Measurements from ENCODE around the gene CDH13. TPM values are rescaled to one million over a fixed set of nuclear protein-coding genes. Genes with fewer than 3 reads are reported as not detected.

Gene CDH13
- total and polyA plus RNA-seq, 3 experiments from 2014 or later = not detected

- H3K36me3 ChIP-seq (ENCODE audit: insufficient read depth, low read length) = no peaks in the 10 kb centered on the region
- H3K27ac ChIP-seq (ENCODE audit: low read depth, low read length) = no peak overlapping the region
- Mint-ChIP-seq H3K9me3 (peaks cover 0 to 3% (median 0%) of the 10 kb centered on the region in 5 donors), H3K27ac (no peak overlapping the region), H3K4me3 (no peak overlapping the region), H3K36me3 (no peaks in the 10 kb centered on the region), H3K4me1 (no peaks in the 10 kb centered on the region), H3K27me3 (peaks cover 0 to 5% of the 10 kb centered on the region in 2 donors)
- H3K4me3 ChIP-seq (ENCODE audit: low read length) = no peak overlapping the region
- H3K27me3 ChIP-seq (ENCODE audit: insufficient read depth, low read length, poor library complexity, severe bottlenecking) = no peaks in the 10 kb centered on the region
- POLR2A ChIA-PET = no interaction called here
- CTCF ChIA-PET = no interaction called here
- no peaks in the 10 kb centered on the region for H3K9me3 ChIP-seq (ENCODE audit: low read length)
- DNase-seq = no peak
- no peaks in the 10 kb centered on the region for H3K4me1 ChIP-seq (ENCODE audit: insufficient read depth, low read length)
Measured at GRCh38 chr16:82793528-82794245, 166.9 kb downstream of the CDH13 start.

GRCh38 chr16:82796047-82796446 lies 169.3 kb downstream of the CDH13 start:
- Mint-ChIP-seq H3K27me3 (no peaks in the 10 kb centered on the region), H3K9me3 (no peaks in the 10 kb centered on the region), H3K4me3 (no peak overlapping the region), H3K4me1 (no peaks in the 10 kb centered on the region), H3K36me3 (no peaks in the 10 kb centered on the region), H3K27ac (peak overlapping the region in 1 of 8 donors; percentile 31)
- no peaks in the 10 kb centered on the region for H3K9me3 ChIP-seq (ENCODE audit: low read length)
- no peak overlapping the region for H3K27ac ChIP-seq (ENCODE audit: low read depth, low read length)
- H3K27me3 ChIP-seq (ENCODE audit: insufficient read depth, low read length, poor library complexity, severe bottlenecking) = no peaks in the 10 kb centered on the region
- no peak overlapping the region for H3K4me3 ChIP-seq (ENCODE audit: low read length)
- no peak for DNase-seq
- ChIA-PET POLR2A (no interaction called here), CTCF (no interaction called here)
- H3K36me3 ChIP-seq (ENCODE audit: insufficient read depth, low read length) = no peaks in the 10 kb centered on the region
- no peaks in the 10 kb centered on the region for H3K4me1 ChIP-seq (ENCODE audit: insufficient read depth, low read length)

- H3K4me1 Mint-ChIP-seq = no peaks in the 10 kb centered on the region
- H3K4me1 ChIP-seq (ENCODE audit: insufficient read depth, low read length) = no peaks in the 10 kb centered on the region
- H3K36me3 ChIP-seq (ENCODE audit: insufficient read depth, low read length) = no peaks in the 10 kb centered on the region
- CTCF ChIA-PET = interaction anchor here (0.8 kb wide), 1 partner anchor 15 kb away, joined by 3 read pairs; no protein-coding TSS in a partner anchor
- no peak overlapping the region for H3K27ac Mint-ChIP-seq
- no peaks in the 10 kb centered on the region for H3K27me3 ChIP-seq (ENCODE audit: insufficient read depth, low read length, poor library complexity, severe bottlenecking)
- H3K27me3 Mint-ChIP-seq = peaks cover 0 to 6% of the 10 kb centered on the region in 2 donors
- POLR2A ChIA-PET = no interaction called here
- DNase-seq = no peak
- H3K36me3 Mint-ChIP-seq = no peaks in the 10 kb centered on the region
- H3K4me3 ChIP-seq (ENCODE audit: low read length) = no peak overlapping the region
- H3K9me3 ChIP-seq (ENCODE audit: low read length) = no peaks in the 10 kb centered on the region
- peaks cover 0 to 3% (median 0%) of the 10 kb centered on the region in 5 donors for H3K9me3 Mint-ChIP-seq
- H3K27ac ChIP-seq (ENCODE audit: low read depth, low read length) = no peak overlapping the region
- H3K4me3 Mint-ChIP-seq = no peak overlapping the region
Measured at GRCh38 chr16:82801361-82801760, 174.6 kb downstream of the CDH13 start.

GRCh38 chr16:82805866-82806265 lies 179.1 kb downstream of the CDH13 start:
- Histone ChIP-seq H3K36me3 (ENCODE audit: insufficient read depth, low read length) (no peaks in the 10 kb centered on the region), H3K4me1 (ENCODE audit: insufficient read depth, low read length) (no peaks in the 10 kb centered on the region), H3K27ac (ENCODE audit: low read depth, low read length) (no peak overlapping the region), H3K27me3 (ENCODE audit: insufficient read depth, low read length, poor library complexity, severe bottlenecking) (no peaks in the 10 kb centered on the region), H3K9me3 (ENCODE audit: low read length) (no peaks in the 10 kb centered on the region), H3K4me3 (ENCODE audit: low read length) (no peak overlapping the region)
- H3K9me3 Mint-ChIP-seq = peaks cover 0 to 3% (median 0%) of the 10 kb centered on the region in 5 donors
- no peaks in the 10 kb centered on the region for H3K4me1 Mint-ChIP-seq
- no peak for DNase-seq
- CTCF ChIA-PET = no interaction called here
- H3K27me3 Mint-ChIP-seq = peaks cover 5 to 6% of the 10 kb centered on the region in 2 donors
- H3K4me3 Mint-ChIP-seq = no peak overlapping the region
- no peak overlapping the region for H3K27ac Mint-ChIP-seq
- POLR2A ChIA-PET = no interaction called here
- no peaks in the 10 kb centered on the region for H3K36me3 Mint-ChIP-seq

GRCh38 chr16:82807311-82807710 lies 180.5 kb downstream of the CDH13 start:
- Mint-ChIP-seq H3K27me3 (peaks cover 0 to 5% of the 10 kb centered on the region in 2 donors), H3K36me3 (no peaks in the 10 kb centered on the region), H3K4me3 (no peak overlapping the region), H3K27ac (no peak overlapping the region), H3K9me3 (peaks cover 0 to 2% (median 0%) of the 10 kb centered on the region in 5 donors), H3K4me1 (no peaks in the 10 kb centered on the region)
- H3K36me3 ChIP-seq (ENCODE audit: insufficient read depth, low read length) = no peaks in the 10 kb centered on the region
- CTCF ChIA-PET = no interaction called here
- H3K4me3 ChIP-seq (ENCODE audit: low read length) = no peak overlapping the region
- no peaks in the 10 kb centered on the region for H3K27me3 ChIP-seq (ENCODE audit: insufficient read depth, low read length, poor library complexity, severe bottlenecking)
- no peaks in the 10 kb centered on the region for H3K9me3 ChIP-seq (ENCODE audit: low read length)
- DNase-seq = no peak
- POLR2A ChIA-PET = no interaction called here
- no peaks in the 10 kb centered on the region for H3K4me1 ChIP-seq (ENCODE audit: insufficient read depth, low read length)
- H3K27ac ChIP-seq (ENCODE audit: low read depth, low read length) = no peak overlapping the region

- Histone ChIP-seq H3K4me3 (ENCODE audit: low read length) (no peak overlapping the region), H3K4me1 (ENCODE audit: insufficient read depth, low read length) (no peaks in the 10 kb centered on the region), H3K36me3 (ENCODE audit: insufficient read depth, low read length) (no peaks in the 10 kb centered on the region), H3K27me3 (ENCODE audit: insufficient read depth, low read length, poor library complexity, severe bottlenecking) (no peaks in the 10 kb centered on the region), H3K27ac (ENCODE audit: low read depth, low read length) (no peak overlapping the region), H3K9me3 (ENCODE audit: low read length) (no peaks in the 10 kb centered on the region)
- POLR2A ChIA-PET = no interaction called here
- Mint-ChIP-seq H3K27ac (no peak overlapping the region), H3K27me3 (peaks cover 0 to 5% of the 10 kb centered on the region in 2 donors), H3K9me3 (no peaks in the 10 kb centered on the region), H3K36me3 (no peaks in the 10 kb centered on the region), H3K4me3 (no peak overlapping the region), H3K4me1 (no peaks in the 10 kb centered on the region)
- DNase-seq = no peak
- CTCF ChIA-PET = no interaction called here
Measured at GRCh38 chr16:82808036-82808435, 181.3 kb downstream of the CDH13 start.

- H3K4me3 ChIP-seq (ENCODE audit: low read length) = no peak overlapping the region
- H3K27ac ChIP-seq (ENCODE audit: low read depth, low read length) = no peak overlapping the region
- no peaks in the 10 kb centered on the region for H3K4me1 ChIP-seq (ENCODE audit: insufficient read depth, low read length)
- no peak for DNase-seq
- Mint-ChIP-seq H3K36me3 (no peaks in the 10 kb centered on the region), H3K9me3 (peaks cover 0 to 4% (median 0%) of the 10 kb centered on the region in 5 donors), H3K27ac (no peak overlapping the region), H3K4me1 (no peaks in the 10 kb centered on the region), H3K4me3 (no peak overlapping the region), H3K27me3 (peaks cover 0 to 5% of the 10 kb centered on the region in 2 donors)
- no peaks in the 10 kb centered on the region for H3K9me3 ChIP-seq (ENCODE audit: low read length)
- ChIA-PET CTCF (no interaction called here), POLR2A (no interaction called here)
- H3K36me3 ChIP-seq (ENCODE audit: insufficient read depth, low read length) = no peaks in the 10 kb centered on the region
- H3K27me3 ChIP-seq (ENCODE audit: insufficient read depth, low read length, poor library complexity, severe bottlenecking) = no peaks in the 10 kb centered on the region
Measured at GRCh38 chr16:82810077-82810476, 183.3 kb downstream of the CDH13 start.

- Mint-ChIP-seq H3K4me3 (no peak overlapping the region), H3K9me3 (peaks cover 0 to 4% (median 0%) of the 10 kb centered on the region in 5 donors), H3K4me1 (no peaks in the 10 kb centered on the region), H3K27ac (no peak overlapping the region), H3K36me3 (no peaks in the 10 kb centered on the region), H3K27me3 (peaks cover 4 to 7% of the 10 kb centered on the region in 2 donors)
- ChIA-PET CTCF (no interaction called here), POLR2A (no interaction called here)
- Histone ChIP-seq H3K4me1 (ENCODE audit: insufficient read depth, low read length) (no peaks in the 10 kb centered on the region), H3K9me3 (ENCODE audit: low read length) (no peaks in the 10 kb centered on the region), H3K36me3 (ENCODE audit: insufficient read depth, low read length) (no peaks in the 10 kb centered on the region), H3K27me3 (ENCODE audit: insufficient read depth, low read length, poor library complexity, severe bottlenecking) (no peaks in the 10 kb centered on the region), H3K27ac (ENCODE audit: low read depth, low read length) (no peak overlapping the region), H3K4me3 (ENCODE audit: low read length) (no peak overlapping the region)
- DNase-seq = no peak
Measured at GRCh38 chr16:82814059-82814458, 187.3 kb downstream of the CDH13 start.
